22Rv1 (cell line): ENCODE results near the gene PI4K2B.
"Not testable (repeated sequence)": the region's sequence is repeated elsewhere in the genome, so short reads cannot be mapped to it uniquely, and the experiment has no call there.

Experiments used
- H3K27ac ChIP-seq: fragments of 450-650 bp; 2 replicates; pipeline ENCODE4 v1.5.1; 2017
- CTCF ChIP-seq: fragments of 450-650 bp; IDR thresholded peaks from 2 replicates; pipeline ENCODE4 v1.5.1; 2017; ENCODE audit warnings: mild to moderate bottlenecking
- ZFX ChIP-seq: fragments of 450-650 bp; IDR thresholded peaks from 2 replicates; pipeline ENCODE4 v1.6.1; 2017; ENCODE audit warnings: antibody characterized with exemption, borderline replicate concordance

Gene PI4K2B

GRCh38 chr4:25234390-25235370, 847 bp downstream of the PI4K2B start:
- H3K27ac ChIP-seq, result peak overlapping the region; percentile 94

GRCh38 chr4:25235401-25235800, 1.6 kb downstream of the PI4K2B start:
- peak overlapping the region; percentile 94 for H3K27ac ChIP-seq
- TF ChIP-seq CTCF (no peak), ZFX (no peak)

More at GRCh38 chr4:25234390-25235370, 847 bp downstream of the PI4K2B start:
- TF ChIP-seq ZFX (no peak), CTCF (peak; percentile 46)

- H3K27ac ChIP-seq, result not testable (repeated sequence)
These were observed 2.2 kb downstream of the PI4K2B start for GRCh38 chr4:25236030-25236429.

- TF ChIP-seq CTCF (no peak), ZFX (no peak)
- H3K27ac ChIP-seq, result no peak overlapping the region
These were observed 3.1 kb downstream of the PI4K2B start for GRCh38 chr4:25236971-25237370.

- H3K27ac ChIP-seq, result no peak overlapping the region
- TF ChIP-seq CTCF, result no peak
- no peak for TF ChIP-seq ZFX
These were observed 4.2 kb downstream of the PI4K2B start for GRCh38 chr4:25238052-25238451.

GRCh38 chr4:25239528-25239927, 5.7 kb downstream of the PI4K2B start:
- not testable (repeated sequence) for H3K27ac ChIP-seq

- H3K27ac ChIP-seq, result not testable (repeated sequence)
These were observed 6.9 kb downstream of the PI4K2B start for GRCh38 chr4:25240754-25241210.

GRCh38 chr4:25242195-25242594, 8.4 kb downstream of the PI4K2B start:
- not testable (repeated sequence) for H3K27ac ChIP-seq

- TF ChIP-seq CTCF (no peak), ZFX (no peak)
- no peak overlapping the region for H3K27ac ChIP-seq
These were observed 11.3 kb downstream of the PI4K2B start for GRCh38 chr4:25245181-25245580.
